ENCODE results near the gene ROR1.
A peak's percentile ranks its signal among the peaks of the same experiment; 100 is the strongest.

Gene ROR1

GRCh38 chr1:64050601-64051000 is 276.8 kb downstream of the ROR1 start:
- POLR2A ChIA-PET, result no interaction called here
- no peaks in the 10 kb centered on the region for H3K9me3 ChIP-seq (ENCODE audit: control insufficient read depth, insufficient read depth, low read depth, low read length)
- TF ChIP-seq ZNF830 (tag by site-specific recombination; IDR thresholded peaks at IDR 0.05; ENCODE audit: low read depth) (no peak), ZNF843 (tag by site-specific recombination; IDR thresholded peaks at IDR 0.05) (no peak), BCL11A (tag by site-specific recombination; IDR thresholded peaks at IDR 0.05; ENCODE audit: low read depth) (no peak), SP3 (tag by site-specific recombination; IDR thresholded peaks at IDR 0.05) (no peak), ZNF639 (tag by site-specific recombination; IDR thresholded peaks at IDR 0.05) (no peak), ZSCAN30 (tag by site-specific recombination; IDR thresholded peaks at IDR 0.05) (no peak), ATF2 (tag by site-specific recombination; IDR thresholded peaks at IDR 0.05; ENCODE audit: low read depth) (no peak), ZFP3 (tag by site-specific recombination; IDR thresholded peaks at IDR 0.05; ENCODE audit: low read depth) (no peak), ZIC2 (tag by site-specific recombination; IDR thresholded peaks at IDR 0.05) (no peak), ZNF518A (tag by site-specific recombination; conservative IDR thresholded peaks at IDR 0.05; ENCODE audit: low read depth) (no peak), PRDM1 (tag by site-specific recombination; IDR thresholded peaks at IDR 0.05) (no peak), ZBTB17 (tag by site-specific recombination; IDR thresholded peaks at IDR 0.05) (no peak), ZNF645 (tag by site-specific recombination; IDR thresholded peaks at IDR 0.05) (no peak), ZNF146 (tag by site-specific recombination; IDR thresholded peaks at IDR 0.05) (no peak)
- H3K4me3 ChIP-seq (ENCODE audit: low read depth, low read length), result no peak overlapping the region
- H3K36me3 ChIP-seq (ENCODE audit: control insufficient read depth in 2 of 2, insufficient read depth in 1 of 2, low read length in 2 of 2), result no peaks in the 10 kb centered on the region
- peaks cover 8% of the 10 kb centered on the region; the same call in 1 of the 2 replicates for H3K4me1 ChIP-seq (ENCODE audit: control insufficient read depth, insufficient read depth, low read length)
- H3K27ac ChIP-seq (ENCODE audit: extremely low read depth, low read depth, low read length), result no peak overlapping the region
- CTCF ChIA-PET, result no interaction called here

GRCh38 chr1:64051796-64052195 is 278.0 kb downstream of the ROR1 start:
- H3K9me3 ChIP-seq (ENCODE audit: control insufficient read depth, insufficient read depth, low read depth, low read length), result no peaks in the 10 kb centered on the region
- no peaks in the 10 kb centered on the region for H3K36me3 ChIP-seq (ENCODE audit: control insufficient read depth in 2 of 2, insufficient read depth in 1 of 2, low read length in 2 of 2)
- POLR2A ChIA-PET, result no interaction called here
- H3K4me1 ChIP-seq (ENCODE audit: control insufficient read depth, insufficient read depth, low read length), result peaks cover 8% of the 10 kb centered on the region; the same call in 1 of the 2 replicates
- no peak overlapping the region for H3K27ac ChIP-seq (ENCODE audit: extremely low read depth, low read depth, low read length)
- no peak overlapping the region for H3K4me3 ChIP-seq (ENCODE audit: low read depth, low read length)
- CTCF ChIA-PET, result interaction anchor here (0.7 kb wide), 1 partner anchor 137 kb away, joined by 5 read pairs; no protein-coding TSS in a partner anchor
- no peak for TF ChIP-seq ZNF558 (tag by site-specific recombination; IDR thresholded peaks at IDR 0.05)
- no peak for TF ChIP-seq ZSCAN23 (tag by site-specific recombination; IDR thresholded peaks at IDR 0.05)
- TF ChIP-seq ZNF837 (tag by site-specific recombination; IDR thresholded peaks at IDR 0.05), result no peak
- no peak for TF ChIP-seq ZBTB48 (tag by site-specific recombination; IDR thresholded peaks at IDR 0.05)
- no peak for TF ChIP-seq ZNF549 (tag by site-specific recombination; IDR thresholded peaks at IDR 0.05)
- no peak for TF ChIP-seq ZNF513 (tag by site-specific recombination; IDR thresholded peaks at IDR 0.05)
- no peak for TF ChIP-seq ZNF561 (tag by site-specific recombination; IDR thresholded peaks at IDR 0.05; ENCODE audit: borderline replicate concordance)
- no peak for TF ChIP-seq ZNF350 (tag by site-specific recombination; IDR thresholded peaks at IDR 0.05)
- no peak for TF ChIP-seq ZBTB21 (tag by site-specific recombination; IDR thresholded peaks at IDR 0.05)
- no peak for TF ChIP-seq KLF16 (tag by site-specific recombination; IDR thresholded peaks at IDR 0.05)
- no peak for TF ChIP-seq GLIS1 (tag by site-specific recombination; IDR thresholded peaks at IDR 0.05)
- TF ChIP-seq ZNF24 (tag by site-specific recombination; IDR thresholded peaks at IDR 0.05), result no peak
- TF ChIP-seq FEZF1 (tag by site-specific recombination; IDR thresholded peaks at IDR 0.05), result peak; percentile 52; the same call in 1 of the 2 replicates
- no peak for TF ChIP-seq ZNF623 (tag by site-specific recombination; IDR thresholded peaks at IDR 0.05)

Data from HEK293 (cell line).